ENCODE results near the gene PARVB.

DNA sequence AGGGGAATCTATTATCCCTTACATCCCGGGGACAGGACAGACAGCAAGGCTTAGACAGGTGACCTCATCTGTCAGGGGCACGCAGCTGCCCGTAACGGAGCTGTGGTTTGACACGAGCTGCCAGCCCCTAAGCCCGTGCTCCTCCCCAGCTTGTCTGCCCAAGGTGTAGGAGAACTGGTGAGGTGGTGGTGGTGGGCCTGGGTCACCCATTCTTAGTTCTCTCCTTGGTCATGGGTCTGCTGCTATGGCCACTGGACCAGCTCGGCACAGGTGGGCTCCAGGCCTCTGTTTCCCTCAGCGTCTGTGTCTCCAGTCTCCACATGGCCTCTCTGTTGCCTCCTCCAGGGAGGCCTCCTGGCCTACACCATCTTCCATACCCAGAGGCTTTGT lies 162.0 kb downstream of the PARVB start:
- TF ChIP-seq CTCF (IDR thresholded peaks at IDR 0.05; ENCODE audit: extremely low read depth in 1 of 2, insufficient read depth in 1 of 2, low read depth in 1 of 2, low read length in 2 of 2) (no peak), POLR2A (IDR thresholded peaks at IDR 0.05; ENCODE audit: low read depth, low read length) (no peak), EZH2 (IDR thresholded peaks at IDR 0.05; ENCODE audit: borderline replicate concordance, low read depth, low read length, severe bottlenecking) (no peak)

All from endothelial cell of umbilical vein (primary cell).